ENCODE data around the gene UBASH3B. TPM values are rescaled to one million over a fixed set of nuclear protein-coding genes. Genes with fewer than 3 reads are reported as not detected.

Gene UBASH3B
- total and polyA plus RNA-seq, 2 of the 13 experiments (the other 11 are each of a cell fraction or from before 2014, with no cell fraction given): 4.4 to 7.6 TPM

- no peak for TF ChIP-seq RNF219 (CRISPR knock-in tag; IDR thresholded peaks at IDR 0.05)
- no peak for TF ChIP-seq CREB3 (CRISPR knock-in tag; IDR thresholded peaks at IDR 0.05)
- TF ChIP-seq MZF1 (CRISPR knock-in tag; IDR thresholded peaks at IDR 0.05; ENCODE audit: borderline replicate concordance): no peak
- no peak for TF ChIP-seq SP140L (CRISPR knock-in tag; IDR thresholded peaks at IDR 0.05; ENCODE audit: borderline replicate concordance)
- TF ChIP-seq FOXO4 (CRISPR knock-in tag; conservative IDR thresholded peaks at IDR 0.05): no peak
- TF ChIP-seq IRF9 (CRISPR knock-in tag; IDR thresholded peaks at IDR 0.05; ENCODE audit: borderline replicate concordance): no peak
- no peak for TF ChIP-seq CBFB (CRISPR knock-in tag; IDR thresholded peaks at IDR 0.05)
- no peak; the same call in 1 of the 2 replicates for TF ChIP-seq ZNF784 (CRISPR knock-in tag; IDR thresholded peaks at IDR 0.05; ENCODE audit: borderline replicate concordance)
- no peak for TF ChIP-seq GMEB1 (CRISPR knock-in tag; IDR thresholded peaks at IDR 0.05; ENCODE audit: borderline replicate concordance)
- TF ChIP-seq ZNF652 (CRISPR knock-in tag; IDR thresholded peaks at IDR 0.05; ENCODE audit: borderline replicate concordance, low read depth): no peak
- no peak for TF ChIP-seq ZSCAN22 (CRISPR knock-in tag; IDR thresholded peaks at IDR 0.05)
- no peak for TF ChIP-seq ZFYVE20 (CRISPR knock-in tag; IDR thresholded peaks at IDR 0.05; ENCODE audit: borderline replicate concordance, low read depth)
- TF ChIP-seq MAFF (IDR thresholded peaks at IDR 0.05; ENCODE audit: low read depth, low read length): no peak
- TF ChIP-seq ZNF496 (CRISPR knock-in tag; IDR thresholded peaks at IDR 0.05; ENCODE audit: insufficient replicate concordance): no peak
- TF ChIP-seq NFRKB (IDR thresholded peaks at IDR 0.05): no peak
- TF ChIP-seq ZNF598 (CRISPR knock-in tag; IDR thresholded peaks at IDR 0.05; ENCODE audit: borderline replicate concordance): no peak
- no peak for TF ChIP-seq SMARCC2 (IDR thresholded peaks at IDR 0.05)
- TF ChIP-seq CHCHD3 (CRISPR knock-in tag; IDR thresholded peaks at IDR 0.05): no peak
- TF ChIP-seq GABPA (IDR thresholded peaks at IDR 0.05; ENCODE audit: low read depth, low read length): no peak
- no peak for TF ChIP-seq GABPA (CRISPR knock-in tag; IDR thresholded peaks at IDR 0.05; ENCODE audit: low read depth)
- 0 out of 2 replicates have a peak, but pooled peaks have one; percentile 32 for TF ChIP-seq ZMAT3 (CRISPR knock-in tag; conservative IDR thresholded peaks at IDR 0.05)
- peak; percentile 67 for TF ChIP-seq POLR2G (IDR thresholded peaks at IDR 0.05; ENCODE audit: low read depth, low read length)
- no peak for TF ChIP-seq ZNF354B (CRISPR knock-in tag; IDR thresholded peaks at IDR 0.05)
These were observed at the start of gene UBASH3B (continued) for GRCh38 chr11:122655527-122656072.

All from HepG2 (cell line).